ENCODE results near the gene SF3B2.
"Not testable (repeated sequence)": the region's sequence is repeated elsewhere in the genome, so short reads cannot be mapped to it uniquely, and the experiment has no call there.

Gene SF3B2

DNA sequence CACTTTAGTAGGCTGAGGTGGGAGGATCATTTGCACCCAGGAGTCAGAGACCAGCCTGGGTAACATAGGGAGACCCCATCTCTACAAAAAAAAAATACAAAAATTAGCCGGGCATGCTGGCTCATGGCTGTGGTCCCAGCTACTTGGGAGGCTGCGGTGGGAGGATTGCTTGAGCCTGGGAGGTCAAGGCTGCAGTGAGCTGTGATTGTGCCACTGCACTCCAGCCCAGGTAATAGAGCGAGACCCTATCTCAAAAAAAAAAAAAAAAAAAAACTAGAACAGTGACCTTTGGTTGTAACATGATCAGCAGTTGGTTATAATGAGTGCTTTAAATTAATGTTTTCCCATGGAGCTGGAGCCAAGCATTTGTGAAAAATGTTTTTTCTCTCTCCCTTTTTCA is 62.8 kb downstream of the SF3B2 start:
- H3K4me3 Mint-ChIP-seq: peak overlapping the region; percentile 71
- H3K36me3 Mint-ChIP-seq (ENCODE audit: insufficient read depth); DNase-seq (ENCODE audit: low spot score in 2 of 2); H3K9me3 Mint-ChIP-seq; H3K27me3 Mint-ChIP-seq; ATAC-seq (replicated peaks; ENCODE audit: extremely low read depth, poor library complexity, severe bottlenecking): not testable (repeated sequence)
- H3K4me1 Mint-ChIP-seq: peaks cover 76% of the 10 kb centered on the region
- H3K27ac Mint-ChIP-seq (ENCODE audit: low read depth): peak overlapping the region; percentile 95

DNA sequence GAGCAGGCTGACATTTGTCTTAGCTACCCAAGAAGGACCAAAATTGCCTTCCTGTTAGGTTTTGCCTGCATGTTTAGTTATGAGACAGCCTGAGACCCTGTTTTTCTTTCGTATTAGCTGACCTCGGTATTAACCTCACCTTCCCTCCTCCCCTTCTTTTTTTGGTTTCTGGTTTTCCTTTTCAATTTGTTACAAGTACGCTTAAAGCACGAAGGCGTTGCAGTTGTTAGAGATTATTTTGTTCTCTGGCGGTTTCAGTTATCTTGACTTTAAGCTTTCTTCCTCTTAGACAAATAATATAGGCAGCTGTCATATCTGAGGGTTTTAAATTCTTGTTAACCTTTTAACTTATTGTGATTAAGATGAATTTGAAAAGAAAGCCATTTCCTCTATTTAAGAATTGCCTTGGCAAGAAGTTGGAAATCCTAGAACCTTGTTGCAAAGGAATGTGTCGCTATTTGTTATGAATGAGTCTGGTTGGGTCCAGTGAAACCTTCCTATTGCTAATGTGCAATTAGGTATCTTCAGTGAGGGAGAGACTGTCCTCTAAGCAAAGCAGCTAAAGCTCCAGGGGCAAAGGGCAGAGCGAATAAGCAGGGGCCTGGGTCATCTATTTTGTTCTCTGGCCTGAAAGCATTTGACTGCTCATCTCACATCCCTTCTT is 63.6 kb downstream of the SF3B2 start:
- H3K4me3 Mint-ChIP-seq: peak overlapping the region; percentile 71
- H3K4me1 Mint-ChIP-seq: peaks cover 82% of the 10 kb centered on the region
- H3K9me3 Mint-ChIP-seq: no peaks in the 10 kb centered on the region
- DNase-seq (ENCODE audit: low spot score in 2 of 2) (peak in 1 of 2 donors; percentile 31), ATAC-seq (replicated peaks; ENCODE audit: extremely low read depth, poor library complexity, severe bottlenecking) (peak; percentile 81)
- peak overlapping the region; percentile 95 for H3K27ac Mint-ChIP-seq (ENCODE audit: low read depth)
- peaks cover 6% of the 10 kb centered on the region for H3K36me3 Mint-ChIP-seq (ENCODE audit: insufficient read depth)
- no peaks in the 10 kb centered on the region for H3K27me3 Mint-ChIP-seq

- Mint-ChIP-seq H3K9me3 (no peaks in the 10 kb centered on the region), H3K27ac (ENCODE audit: low read depth) (peak overlapping the region; percentile 95)
- no peak for ATAC-seq (replicated peaks; ENCODE audit: extremely low read depth, poor library complexity, severe bottlenecking)
These were observed 64.6 kb downstream of the SF3B2 start for GRCh38 chr11:66116576-66117361.

DNA sequence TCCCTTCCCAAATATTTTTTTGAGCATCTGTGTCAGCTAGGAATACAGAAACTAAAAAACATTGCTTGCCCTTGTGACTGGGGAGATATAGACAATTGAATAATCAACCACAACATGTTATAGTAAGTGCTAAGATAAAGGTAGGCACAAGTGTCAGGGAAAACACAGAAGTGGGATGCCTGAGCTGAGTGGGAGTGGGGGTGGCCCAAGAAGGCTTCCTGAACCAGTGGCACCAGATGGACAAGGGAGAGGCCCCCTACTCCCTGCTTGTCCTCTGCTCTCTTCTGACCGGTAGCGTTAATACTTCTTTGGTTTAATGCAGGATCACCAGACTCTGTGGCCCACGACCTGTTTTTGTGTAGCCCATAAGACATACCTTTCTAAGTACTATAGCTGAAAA is 66.7 kb downstream of the SF3B2 start:
- no peaks in the 10 kb centered on the region for H3K27me3 Mint-ChIP-seq
- no peak for DNase-seq (ENCODE audit: low spot score in 2 of 2)
- no peak overlapping the region for H3K27ac Mint-ChIP-seq (ENCODE audit: low read depth)
- peaks cover 74% of the 10 kb centered on the region for H3K4me1 Mint-ChIP-seq
- no peak overlapping the region for H3K4me3 Mint-ChIP-seq
- no peak for ATAC-seq (replicated peaks; ENCODE audit: extremely low read depth, poor library complexity, severe bottlenecking)
- H3K36me3 Mint-ChIP-seq (ENCODE audit: insufficient read depth): peaks cover 5% of the 10 kb centered on the region
- H3K9me3 Mint-ChIP-seq: no peaks in the 10 kb centered on the region

More at GRCh38 chr11:66116576-66117361, 64.6 kb downstream of the SF3B2 start:
- no peak for DNase-seq (ENCODE audit: low spot score in 2 of 2)
- no peaks in the 10 kb centered on the region for H3K27me3 Mint-ChIP-seq
- peaks cover 84% of the 10 kb centered on the region for H3K4me1 Mint-ChIP-seq
- peaks cover 6% of the 10 kb centered on the region for H3K36me3 Mint-ChIP-seq (ENCODE audit: insufficient read depth)
- H3K4me3 Mint-ChIP-seq: peak overlapping the region; percentile 71
